Fibroblast of lung (primary cell): ENCODE measurements around the gene SYT12. TPM values are rescaled to one million over a fixed set of nuclear protein-coding genes. Genes with fewer than 3 reads are reported as not detected.

Source experiments
- DNase-seq, 2 donors: peaks; one replicate each; pipeline versions ENCODE4 v3.0.0 to v3.0.0-alpha.2; 2010; ENCODE audit warnings: low read depth in 2 of 2
- H2AFZ ChIP-seq: 2 replicates; pipeline ENCODE4 v1.5.1; 2012; ENCODE audit warnings: low read length, control low read depth, inconsistent platforms
- H3K27ac ChIP-seq: 2 replicates; pipeline ENCODE4 v1.5.1; 2011; ENCODE audit warnings: low read length, control low read depth; ENCODE audit not compliant: insufficient read depth
- H3K27me3 ChIP-seq: 2 replicates; pipeline ENCODE4 v1.5.1; 2011; ENCODE audit warnings: mild to moderate bottlenecking, low read length; ENCODE audit not compliant: control insufficient read depth, insufficient read depth
- H3K36me3 ChIP-seq: 2 replicates; pipeline ENCODE4 v1.5.1; 2011; ENCODE audit warnings: low read length; ENCODE audit not compliant: control insufficient read depth, insufficient read depth
- H3K4me1 ChIP-seq: 2 replicates; pipeline ENCODE4 v1.5.1; 2011; ENCODE audit warnings: low read length; ENCODE audit not compliant: control insufficient read depth, insufficient read depth; ENCODE audit errors: extremely low read depth
- H3K4me2 ChIP-seq: 2 replicates; pipeline ENCODE4 v1.5.1; 2011; ENCODE audit warnings: low read length, control low read depth; ENCODE audit not compliant: insufficient read depth; ENCODE audit errors: extremely low read depth
- H3K4me3 ChIP-seq, 4 experiments: fragments of 200-600 bp in 1 of 4; sonication (generic) in 1 of 4; replicated peaks in 1 of 4; 2 replicates each; pipeline ENCODE4 v1.5.1; 2011 to 2016; ENCODE audit warnings: low read length in 4 of 4, low read depth in 3 of 4, mild to moderate bottlenecking in 3 of 4, control low read depth in 2 of 4, inconsistent platforms in 1 of 4, mixed read lengths in 1 of 4; ENCODE audit not compliant: insufficient read depth in 1 of 4; ENCODE audit errors: control extremely low read depth in 1 of 4
- H3K79me2 ChIP-seq: 2 replicates; pipeline ENCODE4 v1.5.1; 2012; ENCODE audit warnings: mild to moderate bottlenecking, low read length, inconsistent platforms; ENCODE audit not compliant: control insufficient read depth, insufficient read depth
- H3K9ac ChIP-seq: 2 replicates; pipeline ENCODE4 v1.5.1; 2011; ENCODE audit warnings: mild to moderate bottlenecking, low read length, control low read depth; ENCODE audit not compliant: insufficient read depth
- H3K9me3 ChIP-seq: 2 replicates; pipeline ENCODE4 v1.5.1; 2012; ENCODE audit warnings: low read depth, low read length; ENCODE audit not compliant: control insufficient read depth, insufficient read depth
- H4K20me1 ChIP-seq: 2 replicates; pipeline ENCODE4 v1.5.1; 2011; ENCODE audit warnings: low read length; ENCODE audit not compliant: control insufficient read depth, insufficient read depth; ENCODE audit errors: extremely low read depth
- EZH2 ChIP-seq: IDR thresholded peaks from 2 replicates; pipeline ENCODE4 v1.5.1; 2012; ENCODE audit warnings: low read length, control low read depth, mild to moderate bottlenecking; ENCODE audit errors: missing control alignments
- polyA plus RNA-seq, 2 donors: library from polyadenylated mRNA; depleted of rRNA in 1 of 2; stranded (reverse) in 1 of 2; unstranded in 1 of 2; fragments of >200 nt; gene quantifications; 2 replicates each; pipeline ENCODE4 v1.2.1, GENCODE V29; 2011 to 2012; ENCODE audit warnings: missing spikeins in 1 of 2
- total RNA-seq: library from RNA; depleted of rRNA; stranded (reverse); fragments of >200 nt; gene quantifications from 2 replicates; pipeline ENCODE4 v1.2.1, GENCODE V29; 2014
- TF ChIP-seq, protein P1 (sequence below), 2 donors: IDR thresholded peaks in 1 of 2; conservative IDR thresholded peaks in 1 of 2; 1 replicate in 1 of 2; 2 replicates in 1 of 2; pipeline ENCODE4 v1.5.1; 2011 to 2012; ENCODE audit warnings: low read length in 2 of 2, control low read depth in 1 of 2, inconsistent platforms in 1 of 2, low read depth in 1 of 2, mild to moderate bottlenecking in 1 of 2

Gene SYT12
- total and polyA plus RNA-seq, 2 donors (not counting 1 experiment from before 2014, with no cell fraction given), result under 0.01 TPM; not detected in 1

DNA sequence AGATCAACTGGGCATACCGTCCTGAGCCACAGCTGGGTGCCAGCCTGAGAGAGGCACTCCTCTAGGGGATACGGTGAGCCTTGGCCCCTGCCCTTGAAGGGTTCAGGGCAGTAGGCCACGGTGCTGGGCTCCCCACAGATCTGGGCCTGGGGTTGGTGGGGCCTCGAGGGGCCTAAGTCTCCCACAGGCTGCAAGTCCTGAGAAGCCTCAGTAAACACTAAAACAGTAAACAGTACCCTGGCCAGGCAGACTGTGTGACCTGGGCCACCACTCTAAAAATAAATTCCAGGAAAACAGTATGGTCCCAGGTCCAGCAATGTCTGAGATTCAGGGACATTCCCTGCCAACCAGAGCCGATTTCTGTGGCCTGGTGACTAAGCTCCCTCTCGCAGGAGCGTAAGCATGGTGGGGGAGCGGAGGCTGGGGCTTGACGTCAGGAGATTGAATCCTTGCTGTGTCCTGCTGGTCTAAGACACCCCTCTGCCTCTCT lies 31.5 kb downstream of the SYT12 start:
- peaks cover 7% of the 10 kb centered on the region for H3K4me1 ChIP-seq
- H3K4me2 ChIP-seq, result no peak overlapping the region
- H3K9ac ChIP-seq, result no peak overlapping the region
- no peak overlapping the region for H2AFZ ChIP-seq
- no peaks in the 10 kb centered on the region for H3K36me3 ChIP-seq
- peak; percentile 77 to 93 for DNase-seq
- peaks cover 3% of the 10 kb centered on the region for H3K27me3 ChIP-seq
- no peak overlapping the region for H3K4me3 ChIP-seq
- H3K79me2 ChIP-seq, result no peaks in the 10 kb centered on the region
- no peaks in the 10 kb centered on the region for H3K9me3 ChIP-seq
- peak overlapping the region; percentile 58 for H3K27ac ChIP-seq
- no peaks in the 10 kb centered on the region for H4K20me1 ChIP-seq
- TF ChIP-seq, protein P1, sequence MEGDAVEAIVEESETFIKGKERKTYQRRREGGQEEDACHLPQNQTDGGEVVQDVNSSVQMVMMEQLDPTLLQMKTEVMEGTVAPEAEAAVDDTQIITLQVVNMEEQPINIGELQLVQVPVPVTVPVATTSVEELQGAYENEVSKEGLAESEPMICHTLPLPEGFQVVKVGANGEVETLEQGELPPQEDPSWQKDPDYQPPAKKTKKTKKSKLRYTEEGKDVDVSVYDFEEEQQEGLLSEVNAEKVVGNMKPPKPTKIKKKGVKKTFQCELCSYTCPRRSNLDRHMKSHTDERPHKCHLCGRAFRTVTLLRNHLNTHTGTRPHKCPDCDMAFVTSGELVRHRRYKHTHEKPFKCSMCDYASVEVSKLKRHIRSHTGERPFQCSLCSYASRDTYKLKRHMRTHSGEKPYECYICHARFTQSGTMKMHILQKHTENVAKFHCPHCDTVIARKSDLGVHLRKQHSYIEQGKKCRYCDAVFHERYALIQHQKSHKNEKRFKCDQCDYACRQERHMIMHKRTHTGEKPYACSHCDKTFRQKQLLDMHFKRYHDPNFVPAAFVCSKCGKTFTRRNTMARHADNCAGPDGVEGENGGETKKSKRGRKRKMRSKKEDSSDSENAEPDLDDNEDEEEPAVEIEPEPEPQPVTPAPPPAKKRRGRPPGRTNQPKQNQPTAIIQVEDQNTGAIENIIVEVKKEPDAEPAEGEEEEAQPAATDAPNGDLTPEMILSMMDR (conservative IDR thresholded peaks at IDR 0.05 in 1 of 2, IDR thresholded peaks at IDR 0.05 in 1 of 2; ENCODE audit: low read depth in 1 of 2, low read length in 2 of 2), result no peak
- TF ChIP-seq EZH2, result no peak

DNA sequence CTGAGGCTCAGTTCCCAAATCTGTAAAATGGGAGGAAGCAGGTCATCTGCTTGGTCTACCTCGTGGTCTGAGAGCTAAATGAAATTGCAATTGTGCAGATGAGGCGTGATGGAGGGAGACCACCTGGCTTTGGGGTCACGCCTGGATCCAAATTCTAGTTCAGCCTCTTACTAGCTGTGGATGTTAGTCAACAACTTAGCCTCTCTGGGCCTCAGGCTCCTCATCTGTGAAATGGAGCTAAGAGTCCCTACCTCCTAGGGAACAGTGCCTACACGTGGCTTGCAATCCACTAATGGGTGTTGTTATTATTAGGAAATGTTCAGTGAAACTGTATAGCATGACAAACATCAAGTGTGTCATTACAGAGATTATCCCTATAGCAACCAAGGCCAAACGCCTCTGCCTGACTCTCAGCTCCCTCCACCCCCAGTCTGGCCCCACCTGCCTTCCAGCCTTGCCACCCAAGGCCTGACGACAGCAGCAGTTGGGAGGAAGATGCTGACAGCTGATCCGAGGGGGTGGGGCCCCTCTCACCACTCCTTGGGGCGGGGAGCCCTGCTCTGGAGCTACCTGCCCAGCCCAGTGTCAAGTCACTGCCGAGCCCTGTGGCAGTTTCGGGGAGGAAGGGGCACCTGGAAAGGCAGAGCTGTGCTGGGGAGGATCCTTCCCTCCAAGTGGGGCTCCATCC lies 32.0 kb downstream of the SYT12 start:
- peak; percentile 78 to 81 for DNase-seq

DNA sequence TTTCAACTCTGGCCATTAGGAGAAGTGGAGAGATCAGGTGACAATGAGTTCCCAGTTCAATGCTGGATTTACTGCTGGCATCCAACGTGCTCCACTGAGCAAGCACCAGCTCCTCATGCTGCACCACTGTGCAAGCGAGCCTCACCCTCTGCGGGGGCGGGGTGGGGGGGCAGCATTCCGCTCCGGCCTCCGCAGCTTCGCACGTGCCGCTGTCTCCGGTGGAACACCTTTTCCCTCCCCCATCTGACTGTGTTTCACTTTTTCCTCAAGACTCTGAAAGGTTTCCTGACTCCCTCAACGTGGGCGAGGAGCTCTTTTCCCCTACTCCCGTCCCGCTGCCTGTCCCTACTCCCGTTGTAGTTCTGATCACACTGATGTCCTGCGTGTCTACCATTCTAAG lies 32.9 kb downstream of the SYT12 start:
- no peaks in the 10 kb centered on the region for H3K79me2 ChIP-seq
- H3K27ac ChIP-seq, result no peak overlapping the region
- DNase-seq, result peak in 1 of 2 donors; percentile 40
- no peak overlapping the region for H3K9ac ChIP-seq
- H3K36me3 ChIP-seq, result no peaks in the 10 kb centered on the region
- no peak overlapping the region for H2AFZ ChIP-seq
- TF ChIP-seq EZH2, result no peak
- TF ChIP-seq, protein P1 (conservative IDR thresholded peaks at IDR 0.05 in 1 of 2, IDR thresholded peaks at IDR 0.05 in 1 of 2; ENCODE audit: low read depth in 1 of 2, low read length in 2 of 2), result no peak
- peak overlapping the region; percentile 79 for H3K4me2 ChIP-seq
- no peaks in the 10 kb centered on the region for H4K20me1 ChIP-seq
- H3K27me3 ChIP-seq, result peaks cover 3% of the 10 kb centered on the region
- H3K4me3 ChIP-seq, result peak overlapping the region; percentile 13 to 66 (median 49)
- H3K4me1 ChIP-seq, result peaks cover 7% of the 10 kb centered on the region
- no peaks in the 10 kb centered on the region for H3K9me3 ChIP-seq

More for the DNA sequence above, 32.0 kb downstream of the SYT12 start:
- no peak overlapping the region for H2AFZ ChIP-seq
- H3K4me1 ChIP-seq, result peaks cover 7% of the 10 kb centered on the region
- H3K79me2 ChIP-seq, result no peaks in the 10 kb centered on the region
- H3K27ac ChIP-seq, result no peak overlapping the region
- no peaks in the 10 kb centered on the region for H3K36me3 ChIP-seq
- no peaks in the 10 kb centered on the region for H3K9me3 ChIP-seq
- TF ChIP-seq, protein P1 (conservative IDR thresholded peaks at IDR 0.05 in 1 of 2, IDR thresholded peaks at IDR 0.05 in 1 of 2; ENCODE audit: low read depth in 1 of 2, low read length in 2 of 2), result no peak
- TF ChIP-seq EZH2, result no peak
- H3K4me3 ChIP-seq, result no peak overlapping the region
- H3K9ac ChIP-seq, result no peak overlapping the region
- no peaks in the 10 kb centered on the region for H4K20me1 ChIP-seq
- no peak overlapping the region for H3K4me2 ChIP-seq
- peaks cover 3% of the 10 kb centered on the region for H3K27me3 ChIP-seq
